Smooth muscle cell (in vitro differentiated cells): ENCODE measurements around the gene EML4. TPM values are rescaled to one million over a fixed set of nuclear protein-coding genes. Genes with fewer than 3 reads are reported as not detected.

Experiments used
- DNase-seq: peaks from one replicate; lab custom pipeline; 2025; ENCODE audit not compliant: unreplicated experiment; lab: John Stamatoyannopoulos, UW
- H2AFZ ChIP-seq: fragments of 200-600 bp; sonication (generic); 2 replicates; pipeline ENCODE4 v1.6.0; 2016; ENCODE audit warnings: antibody characterized with exemption, low read depth, mild to moderate bottlenecking
- H3F3A ChIP-seq: fragments of 200-600 bp; sonication (generic); 2 replicates; pipeline ENCODE4 v1.6.0; 2017; ENCODE audit warnings: antibody characterized with exemption, low read depth
- H3K27ac ChIP-seq: fragments of 200-600 bp; sonication (generic); 2 replicates; pipeline ENCODE4 v1.5.1; 2016; ENCODE audit warnings: low read depth, mild to moderate bottlenecking
- H3K27me3 ChIP-seq: fragments of 200-600 bp; sonication (generic); 2 replicates; pipeline ENCODE4 v1.6.1; 2016; ENCODE audit warnings: low read depth, mild to moderate bottlenecking
- H3K36me3 ChIP-seq: fragments of 200-600 bp; sonication (generic); 2 replicates; pipeline ENCODE4 v1.5.1; 2016; ENCODE audit warnings: low read depth
- H3K4me1 ChIP-seq: fragments of 200-600 bp; sonication (generic); 2 replicates; pipeline ENCODE4 v1.5.1; 2016; ENCODE audit warnings: low read depth
- H3K4me2 ChIP-seq: fragments of 200-600 bp; sonication (generic); 2 replicates; pipeline ENCODE4 v1.6.0; 2016; ENCODE audit warnings: mild to moderate bottlenecking
- H3K4me3 ChIP-seq: fragments of 200-600 bp; sonication (generic); 2 replicates; pipeline ENCODE4 v1.5.1; 2016; ENCODE audit warnings: mild to moderate bottlenecking
- H3K79me2 ChIP-seq: fragments of 200-600 bp; sonication (generic); 2 replicates; pipeline ENCODE4 v1.6.0; 2016; ENCODE audit warnings: low read depth, mild to moderate bottlenecking
- H3K9ac ChIP-seq: fragments of 200-600 bp; sonication (generic); 2 replicates; pipeline ENCODE4 v1.6.0; 2016; ENCODE audit warnings: low read depth
- H3K9me3 ChIP-seq: fragments of 200-600 bp; sonication (generic); replicated peaks from 2 replicates; pipeline ENCODE4 v1.5.1; 2016; ENCODE audit warnings: low read depth
- H4K20me1 ChIP-seq: fragments of 200-600 bp; sonication (generic); 2 replicates; pipeline ENCODE4 v1.6.0; 2016; ENCODE audit warnings: low read depth
- WGBS: methylation state at CpG from one replicate; pipeline ENCODE4 v1.1.7; 2016; ENCODE audit warnings: low lambda C conversion rate; 5-methylcytosine and 5-hydroxymethylcytosine counted together
- polyA plus RNA-seq: library from polyadenylated mRNA; unstranded; fragments of >200 nt; fragmentation: Nextera tagmentation; extraction: Ambion mirVana; gene quantifications from 2 replicates; pipeline ENCODE4 v1.2.1, GENCODE V29; 2016
- total RNA-seq: library from RNA; depleted of rRNA; stranded (reverse); fragments of >200 nt; gene quantifications from 2 replicates; pipeline ENCODE4 v1.2.3, GENCODE V29; 2014
- TF ChIP-seq, protein P1 (sequence below): fragments of 200-600 bp; sonication (generic); IDR thresholded peaks from 2 replicates; pipeline ENCODE4 v1.5.1; 2017; ENCODE audit warnings: borderline replicate concordance, mild to moderate bottlenecking, antibody characterized with exemption; ENCODE audit not compliant: insufficient read depth, poor library complexity, severe bottlenecking

EML4 gene
- total and polyA plus RNA-seq, 2 experiments from 2014 or later, result 33.6 to 46.2 TPM

DNA sequence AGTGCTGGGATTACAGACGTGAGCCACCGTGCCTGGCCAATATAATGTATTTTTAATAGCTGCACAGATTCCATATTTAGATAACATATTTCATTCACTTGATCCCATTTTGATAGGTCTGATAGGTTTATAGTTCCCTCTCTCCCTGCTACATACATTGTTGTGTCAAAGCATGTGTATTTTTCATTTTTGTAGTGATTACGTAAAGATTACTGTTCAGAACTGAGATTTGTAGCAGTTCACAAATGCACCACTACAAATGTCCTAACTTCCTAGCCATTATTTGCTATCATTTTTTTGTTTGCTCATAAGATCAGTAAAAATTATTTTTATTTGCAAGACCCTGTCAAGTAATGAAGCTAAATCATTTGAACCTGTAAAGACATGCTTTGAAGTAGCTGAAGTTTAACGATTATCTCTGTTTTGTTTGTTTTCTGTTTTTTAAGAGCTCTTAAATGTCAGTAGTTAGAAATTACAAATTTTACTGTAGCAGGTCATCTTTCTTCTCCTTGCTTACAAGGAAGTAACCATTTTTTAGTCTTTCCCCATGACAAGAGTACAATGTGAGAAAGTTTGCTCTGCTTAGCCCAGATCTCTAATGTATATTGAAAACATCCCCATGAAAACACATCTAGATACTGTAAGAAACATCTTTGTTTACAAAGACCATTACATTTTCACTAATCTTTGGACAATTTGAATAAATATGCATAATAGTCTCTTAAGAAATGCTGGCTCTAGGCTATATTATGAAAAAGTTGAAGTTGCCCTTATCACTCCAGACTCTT, 54.1 kb downstream of the EML4 start:
- peak overlapping the region; percentile 20 for H3K27ac ChIP-seq
- no peak for DNase-seq
- peaks cover 15% of the 10 kb centered on the region for H3F3A ChIP-seq
- TF ChIP-seq, protein P1, sequence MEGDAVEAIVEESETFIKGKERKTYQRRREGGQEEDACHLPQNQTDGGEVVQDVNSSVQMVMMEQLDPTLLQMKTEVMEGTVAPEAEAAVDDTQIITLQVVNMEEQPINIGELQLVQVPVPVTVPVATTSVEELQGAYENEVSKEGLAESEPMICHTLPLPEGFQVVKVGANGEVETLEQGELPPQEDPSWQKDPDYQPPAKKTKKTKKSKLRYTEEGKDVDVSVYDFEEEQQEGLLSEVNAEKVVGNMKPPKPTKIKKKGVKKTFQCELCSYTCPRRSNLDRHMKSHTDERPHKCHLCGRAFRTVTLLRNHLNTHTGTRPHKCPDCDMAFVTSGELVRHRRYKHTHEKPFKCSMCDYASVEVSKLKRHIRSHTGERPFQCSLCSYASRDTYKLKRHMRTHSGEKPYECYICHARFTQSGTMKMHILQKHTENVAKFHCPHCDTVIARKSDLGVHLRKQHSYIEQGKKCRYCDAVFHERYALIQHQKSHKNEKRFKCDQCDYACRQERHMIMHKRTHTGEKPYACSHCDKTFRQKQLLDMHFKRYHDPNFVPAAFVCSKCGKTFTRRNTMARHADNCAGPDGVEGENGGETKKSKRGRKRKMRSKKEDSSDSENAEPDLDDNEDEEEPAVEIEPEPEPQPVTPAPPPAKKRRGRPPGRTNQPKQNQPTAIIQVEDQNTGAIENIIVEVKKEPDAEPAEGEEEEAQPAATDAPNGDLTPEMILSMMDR, result no peak
- no peak overlapping the region for H3K4me3 ChIP-seq
- peaks cover 4% of the 10 kb centered on the region for H3K4me1 ChIP-seq
- no peak overlapping the region for H2AFZ ChIP-seq
- peak overlapping the region; percentile 42 for H3K4me2 ChIP-seq
- no peaks in the 10 kb centered on the region for H3K27me3 ChIP-seq
- H3K79me2 ChIP-seq, result peaks cover 82% of the 10 kb centered on the region
- no peaks in the 10 kb centered on the region for H3K9me3 ChIP-seq
- H3K36me3 ChIP-seq, result no peaks in the 10 kb centered on the region
- 75% methylated on average over 4 of the region's 4 CpGs for WGBS
- H4K20me1 ChIP-seq, result peaks cover 21% of the 10 kb centered on the region
- no peak overlapping the region for H3K9ac ChIP-seq

DNA sequence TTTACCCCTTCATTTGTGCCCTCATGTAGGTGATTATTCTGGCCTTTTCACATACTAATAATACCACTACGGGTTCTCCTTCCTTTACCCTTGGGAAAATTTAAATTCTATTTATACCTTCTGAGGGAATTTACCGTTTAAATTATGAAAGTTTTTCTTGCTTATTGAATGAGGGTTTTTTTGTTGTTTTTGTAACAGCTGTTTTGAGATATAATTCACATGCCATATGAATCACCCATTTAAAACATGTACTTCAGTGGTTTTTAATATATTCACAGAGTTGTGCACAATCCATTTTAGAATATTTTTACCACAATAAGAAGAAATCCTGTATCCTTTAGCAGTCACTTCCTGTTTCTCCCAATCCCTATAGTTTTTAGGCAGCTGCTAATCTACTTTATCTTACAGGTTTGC, 54.7 kb downstream of the EML4 start:
- Histone ChIP-seq H3K9ac (no peak overlapping the region), H3K9me3 (no peaks in the 10 kb centered on the region), H3K4me3 (no peak overlapping the region), H3K4me1 (peaks cover 4% of the 10 kb centered on the region), H3F3A (peaks cover 14% of the 10 kb centered on the region), H4K20me1 (peaks cover 21% of the 10 kb centered on the region), H3K36me3 (no peaks in the 10 kb centered on the region), H3K27ac (peak overlapping the region; percentile 20), H2AFZ (no peak overlapping the region), H3K4me2 (peak overlapping the region; percentile 42), H3K79me2 (peaks cover 82% of the 10 kb centered on the region), H3K27me3 (no peaks in the 10 kb centered on the region)
- WGBS, result 69% methylated on average over 2 of the region's 2 CpGs
- no peak for DNase-seq
- TF ChIP-seq, protein P1, result no peak

DNA sequence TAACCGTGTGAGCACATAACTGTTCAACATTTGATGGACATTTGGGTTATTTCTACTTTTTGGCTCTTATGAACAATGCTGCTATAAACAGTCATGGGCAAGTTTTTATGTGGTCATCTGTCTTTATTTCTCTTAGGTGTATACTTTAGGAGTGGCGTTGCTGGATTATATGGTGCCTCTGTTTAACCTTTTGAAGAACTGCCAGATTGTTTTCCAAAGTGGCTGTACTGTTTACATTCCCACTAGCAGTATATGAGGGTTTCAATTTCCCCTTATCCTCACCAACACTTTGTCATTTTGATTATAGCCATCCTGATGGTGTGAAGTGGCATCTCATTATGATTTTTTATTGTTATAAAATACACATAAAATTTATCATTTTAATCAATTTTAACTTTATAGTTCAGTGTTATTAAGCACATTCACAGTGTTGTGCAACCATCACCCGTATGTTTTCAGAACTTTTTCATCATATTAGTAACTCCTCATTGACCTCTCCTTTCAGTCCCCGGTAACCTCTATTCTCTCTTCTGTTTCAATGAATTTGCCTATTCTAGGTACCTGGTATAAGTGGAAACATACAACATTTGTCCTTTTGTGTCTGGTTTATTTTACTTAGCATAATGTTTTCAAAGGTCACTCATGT, 55.4 kb downstream of the EML4 start:
- H3K27ac ChIP-seq, result no peak overlapping the region
- H3K79me2 ChIP-seq, result peaks cover 82% of the 10 kb centered on the region
- no peak for DNase-seq
- peaks cover 4% of the 10 kb centered on the region for H3K4me1 ChIP-seq
- H3K4me3 ChIP-seq, result no peak overlapping the region
- peaks cover 21% of the 10 kb centered on the region for H4K20me1 ChIP-seq
- TF ChIP-seq, protein P1, result no peak
- no peaks in the 10 kb centered on the region for H3K27me3 ChIP-seq
- no peak overlapping the region for H3K9ac ChIP-seq
- peaks cover 7% of the 10 kb centered on the region for H3F3A ChIP-seq
- H2AFZ ChIP-seq, result no peak overlapping the region
- H3K36me3 ChIP-seq, result no peaks in the 10 kb centered on the region
- H3K4me2 ChIP-seq, result peak overlapping the region; percentile 42
- WGBS, result 90% methylated on average over 4 of the region's 4 CpGs
- no peaks in the 10 kb centered on the region for H3K9me3 ChIP-seq
